ENCODE measurements around the gene TBR1. TPM values are rescaled to one million over a fixed set of nuclear protein-coding genes. Genes with fewer than 3 reads are reported as not detected.

The TBR1 gene
- polyA plus RNA-seq, 1 donor, result not detected

DNA sequence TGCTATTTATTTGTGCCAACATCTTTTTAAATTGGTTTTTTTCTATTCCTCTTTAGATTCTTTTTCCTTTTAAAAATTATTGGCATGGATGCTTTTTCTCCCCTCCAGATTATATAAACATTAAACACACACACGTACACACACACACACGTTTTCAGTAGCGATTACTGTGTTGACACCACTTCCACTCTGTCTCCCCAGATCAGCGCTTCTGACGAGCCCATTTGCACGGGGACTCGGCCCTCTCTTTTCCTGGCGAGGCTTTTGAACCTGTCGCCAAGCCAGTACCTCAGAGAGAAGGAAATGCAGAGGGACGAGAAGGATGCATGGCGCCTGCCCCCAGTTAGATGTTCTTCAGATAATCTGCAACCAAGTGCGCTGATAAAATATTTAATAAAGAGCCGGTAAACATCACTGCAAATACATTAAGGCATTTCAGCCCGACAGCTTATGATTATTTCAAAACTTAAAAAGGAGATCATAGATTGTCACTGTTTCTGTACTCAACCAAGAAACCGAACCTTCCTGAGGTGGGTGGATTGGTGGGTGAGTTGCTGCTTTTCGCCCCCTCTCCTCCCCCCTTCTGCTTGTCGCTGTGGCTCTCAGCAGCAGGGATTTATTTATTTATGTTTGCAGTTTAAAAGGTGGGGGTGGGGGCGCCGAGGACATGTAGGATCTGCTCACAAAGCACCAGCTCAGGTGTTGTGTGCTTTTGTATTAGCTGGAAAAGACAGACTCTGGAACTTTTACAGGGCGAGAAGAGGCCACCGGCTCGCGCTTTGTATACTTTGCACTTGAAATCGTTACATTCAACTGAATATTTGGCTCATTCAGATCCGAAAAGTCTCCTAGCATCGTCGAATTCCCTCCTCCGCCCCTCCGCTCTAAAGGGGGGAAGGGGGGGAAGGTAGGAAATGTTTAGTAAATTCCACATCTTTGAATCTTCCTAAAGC, 787 bp upstream of the TBR1 start:
- DNase-seq (ENCODE audit: low read depth), result no peak

DNA sequence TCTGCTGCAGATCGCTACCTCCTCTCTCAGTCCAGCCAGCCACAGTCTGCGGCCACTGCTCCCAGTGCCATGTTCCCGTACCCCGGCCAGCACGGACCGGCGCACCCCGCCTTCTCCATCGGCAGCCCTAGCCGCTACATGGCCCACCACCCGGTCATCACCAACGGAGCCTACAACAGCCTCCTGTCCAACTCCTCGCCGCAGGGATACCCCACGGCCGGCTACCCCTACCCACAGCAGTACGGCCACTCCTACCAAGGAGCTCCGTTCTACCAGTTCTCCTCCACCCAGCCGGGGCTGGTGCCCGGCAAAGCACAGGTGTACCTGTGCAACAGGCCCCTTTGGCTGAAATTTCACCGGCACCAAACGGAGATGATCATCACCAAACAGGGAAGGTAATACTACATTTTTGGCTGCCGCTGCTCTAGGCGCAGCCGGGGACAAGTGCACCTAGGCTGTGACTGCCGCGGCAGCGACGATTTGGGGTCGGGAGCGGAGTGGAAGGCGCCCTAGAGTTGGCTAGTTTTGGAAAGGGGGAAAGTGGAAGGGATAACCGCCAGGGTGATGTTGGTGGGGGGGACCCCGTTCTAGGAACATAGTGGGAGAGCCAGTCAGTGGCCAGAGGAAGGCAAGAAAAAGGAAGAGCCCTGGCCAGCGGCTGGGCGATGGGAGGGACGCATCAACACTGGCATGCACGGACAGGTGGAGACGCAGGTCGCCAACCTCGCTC, 776 bp downstream of the TBR1 start:
- DNase-seq (ENCODE audit: low read depth), result no peak

DNA sequence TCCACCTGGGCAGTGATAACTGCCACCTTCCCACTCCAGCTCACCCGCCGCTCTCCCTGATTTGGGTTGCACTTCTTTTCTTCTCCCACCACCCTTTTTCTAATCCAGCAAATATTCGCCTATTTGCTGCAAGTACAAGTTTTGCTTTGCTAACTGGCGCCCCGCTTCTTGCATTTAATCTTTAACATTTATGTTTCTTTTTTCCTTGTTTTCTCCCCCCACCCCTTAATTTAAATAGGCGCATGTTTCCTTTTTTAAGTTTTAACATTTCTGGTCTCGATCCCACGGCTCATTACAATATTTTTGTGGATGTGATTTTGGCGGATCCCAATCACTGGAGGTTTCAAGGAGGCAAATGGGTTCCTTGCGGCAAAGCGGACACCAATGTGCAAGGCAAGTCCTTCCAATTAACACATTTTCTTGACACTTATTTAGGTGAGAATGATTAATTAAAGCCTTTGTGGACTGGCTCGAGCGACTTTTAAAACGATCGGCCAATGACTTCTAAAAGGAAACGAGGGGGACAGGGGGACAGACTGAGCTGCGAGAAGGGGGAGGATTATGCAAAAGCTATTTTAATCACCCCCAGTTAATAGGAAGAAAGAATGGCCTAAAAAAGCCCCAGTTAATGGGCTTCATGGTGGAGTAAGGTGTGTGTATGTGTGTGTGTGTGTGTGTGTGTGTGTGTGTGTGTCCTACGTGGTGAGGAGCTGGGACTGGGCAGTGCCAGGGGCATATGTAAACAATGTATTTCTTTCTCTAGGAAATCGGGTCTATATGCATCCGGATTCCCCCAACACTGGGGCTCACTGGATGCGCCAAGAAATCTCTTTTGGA, 1.6 kb downstream of the TBR1 start:
- DNase-seq (ENCODE audit: low read depth), result no peak

DNA sequence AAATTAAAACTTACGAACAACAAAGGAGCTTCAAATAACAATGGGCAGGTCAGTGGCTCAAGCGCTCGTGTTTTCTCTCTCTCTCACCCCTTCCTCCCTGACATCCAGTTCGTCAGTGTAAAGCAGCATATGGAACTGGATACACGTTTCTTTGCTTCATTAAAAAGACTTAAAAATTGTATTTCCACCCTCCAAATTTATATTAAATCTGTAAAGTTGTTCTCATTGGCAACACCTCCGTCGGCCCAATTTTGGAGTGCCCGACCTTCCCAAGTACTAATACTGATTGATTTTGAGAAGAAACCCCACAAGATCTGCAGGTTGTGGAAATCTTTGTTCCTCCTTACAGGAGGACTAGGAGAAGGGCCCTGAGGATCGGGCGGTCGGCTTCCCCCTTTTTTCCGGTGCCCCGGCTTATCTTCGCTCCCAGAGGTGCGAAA, 2.2 kb downstream of the TBR1 start:
- no peak for DNase-seq (ENCODE audit: low read depth)

DNA sequence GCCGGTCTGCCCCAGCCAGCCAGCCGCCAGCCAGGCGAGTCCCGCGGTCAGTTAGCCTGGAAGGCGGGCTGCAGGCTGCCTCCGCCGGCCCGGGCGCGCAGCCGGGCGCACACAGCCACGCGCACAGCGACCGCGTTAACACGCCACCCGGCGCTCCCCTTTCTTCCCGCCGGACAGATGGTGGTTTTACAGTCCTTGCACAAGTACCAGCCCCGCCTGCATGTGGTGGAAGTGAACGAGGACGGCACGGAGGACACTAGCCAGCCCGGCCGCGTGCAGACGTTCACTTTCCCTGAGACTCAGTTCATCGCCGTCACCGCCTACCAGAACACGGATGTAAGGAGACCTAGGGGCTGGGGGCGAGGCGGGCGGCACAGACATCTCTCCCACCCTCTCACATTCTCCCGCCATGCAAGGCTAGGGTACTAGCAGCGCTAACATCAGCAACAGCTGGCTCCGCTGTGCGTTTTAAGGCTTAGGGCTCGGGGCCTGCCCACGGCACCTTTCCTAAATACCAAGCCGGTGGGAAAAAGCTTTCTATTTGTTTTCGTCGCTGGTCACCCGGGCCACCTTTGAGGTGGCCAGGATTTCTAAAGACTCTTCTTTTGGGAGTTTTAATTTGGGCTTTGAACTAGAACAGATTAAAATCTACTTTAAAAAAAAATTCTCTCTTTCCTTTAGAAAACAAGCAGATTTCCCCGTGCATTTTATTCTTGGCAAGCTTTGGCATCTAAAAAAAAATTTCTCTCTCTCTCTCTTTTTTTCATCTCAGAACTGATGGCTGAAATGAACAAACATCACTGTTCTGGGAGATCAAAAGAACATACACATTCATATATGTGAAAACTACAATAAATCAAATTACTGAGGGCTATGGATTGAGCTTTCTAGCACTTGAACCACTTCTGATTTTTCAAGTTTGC, 2.9 kb downstream of the TBR1 start:
- DNase-seq (ENCODE audit: low read depth), result no peak

DNA sequence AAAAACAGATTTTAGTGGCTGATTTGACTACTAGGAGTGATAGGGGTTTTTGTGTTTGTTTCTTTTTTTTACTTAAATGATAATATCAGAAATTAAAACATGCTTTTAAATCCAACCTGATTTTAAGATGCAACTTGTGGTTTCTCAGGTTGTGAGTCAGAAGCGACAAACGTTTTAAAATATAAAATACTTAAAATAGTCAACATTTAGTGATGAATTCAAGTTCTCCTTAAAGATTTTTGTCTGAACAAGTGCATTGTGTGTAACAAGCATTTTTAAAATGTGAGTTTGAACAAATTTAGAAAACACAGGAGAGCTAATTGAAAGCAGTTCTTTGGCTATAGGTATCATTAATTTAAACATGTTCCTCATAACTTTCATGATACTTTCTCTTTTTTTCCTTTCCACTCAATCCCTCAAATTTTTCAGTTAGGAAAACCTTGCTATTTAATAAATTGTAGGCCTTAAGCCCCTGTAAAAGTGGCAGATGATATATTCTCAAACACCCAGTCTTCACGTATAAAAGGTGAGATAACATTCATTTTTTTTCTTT, 3.6 kb downstream of the TBR1 start:
- no peak for DNase-seq (ENCODE audit: low read depth)

DNA sequence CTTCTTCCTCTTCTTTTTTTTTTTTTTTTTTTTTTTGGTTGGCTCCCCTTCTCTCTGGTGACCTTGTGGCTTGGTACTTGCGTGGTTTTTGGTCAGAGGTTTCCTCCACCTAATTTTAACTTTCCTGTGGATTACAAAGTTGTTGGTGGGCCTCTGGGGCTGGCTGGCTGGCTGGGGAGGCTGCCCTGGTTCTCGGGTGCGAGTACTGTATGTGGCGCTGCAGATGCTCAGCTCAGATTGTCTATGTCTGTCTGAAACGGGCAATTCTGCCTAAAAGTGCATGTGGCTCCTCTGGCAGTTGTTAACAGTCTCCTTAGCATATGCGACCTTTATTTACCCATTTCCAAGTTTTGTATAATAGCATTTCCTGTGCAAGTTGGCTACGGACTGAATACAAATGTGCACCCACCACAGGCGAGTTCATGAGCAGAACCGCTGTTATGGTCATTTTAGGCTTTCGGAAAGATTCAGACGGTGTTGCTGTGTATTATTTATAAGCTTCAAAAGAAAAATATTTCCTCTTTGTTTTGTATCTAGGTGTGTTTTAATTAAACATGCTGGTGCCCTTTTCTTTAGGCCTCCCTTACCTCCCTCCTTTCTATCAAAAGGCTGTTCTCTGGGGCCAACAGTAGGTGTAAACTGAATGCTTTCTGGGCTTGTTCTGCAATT, 4.4 kb downstream of the TBR1 start:
- DNase-seq (ENCODE audit: low read depth), result no peak

DNA sequence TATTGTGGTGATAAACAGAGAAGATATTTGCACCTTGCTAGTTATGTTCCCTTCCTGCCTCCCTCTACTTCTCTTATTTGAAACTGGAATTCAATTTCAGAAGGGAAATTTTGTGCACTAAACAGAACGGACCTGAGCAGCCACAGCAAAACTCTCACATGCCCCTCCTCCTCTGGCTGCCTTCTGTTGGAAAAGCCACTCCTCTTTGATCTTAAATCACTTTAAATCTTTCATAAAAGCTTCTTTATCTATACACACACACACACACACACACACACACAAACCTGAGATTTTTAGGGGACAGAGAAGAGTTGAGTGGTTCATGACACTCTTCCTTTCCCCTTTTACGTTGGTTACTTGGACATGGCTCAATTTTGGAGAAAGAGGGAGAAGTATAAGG, 5.6 kb downstream of the TBR1 start:
- DNase-seq (ENCODE audit: low read depth), result no peak

DNA sequence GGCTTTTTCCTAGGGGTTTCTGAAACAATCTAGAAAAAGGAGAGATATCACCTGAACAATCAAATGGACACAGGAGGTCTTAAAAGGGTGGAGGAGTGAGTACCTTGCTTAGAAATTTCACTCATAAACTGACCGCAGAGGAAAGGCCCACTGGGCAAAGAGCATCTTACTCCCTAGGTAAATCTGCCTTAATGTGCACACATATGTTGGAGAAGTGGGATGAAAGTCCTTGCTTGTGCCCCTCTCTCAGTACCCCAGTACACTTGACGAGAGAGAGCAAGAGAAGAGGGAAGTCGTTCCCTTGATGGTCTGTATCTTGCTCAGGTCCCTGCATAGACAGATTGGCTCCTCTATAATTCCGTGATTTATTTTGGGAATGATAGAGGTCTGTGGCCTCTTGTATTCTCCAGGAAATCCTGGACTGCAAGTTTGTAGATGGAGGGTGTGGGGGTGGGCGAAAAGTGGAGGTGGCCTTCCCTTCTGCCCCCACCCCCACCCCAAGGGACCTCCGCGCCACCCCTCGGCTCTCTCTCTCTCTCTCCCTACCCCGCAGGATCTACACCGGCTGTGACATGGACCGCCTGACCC, 6.8 kb downstream of the TBR1 start:
- DNase-seq (ENCODE audit: low read depth), result no peak

DNA sequence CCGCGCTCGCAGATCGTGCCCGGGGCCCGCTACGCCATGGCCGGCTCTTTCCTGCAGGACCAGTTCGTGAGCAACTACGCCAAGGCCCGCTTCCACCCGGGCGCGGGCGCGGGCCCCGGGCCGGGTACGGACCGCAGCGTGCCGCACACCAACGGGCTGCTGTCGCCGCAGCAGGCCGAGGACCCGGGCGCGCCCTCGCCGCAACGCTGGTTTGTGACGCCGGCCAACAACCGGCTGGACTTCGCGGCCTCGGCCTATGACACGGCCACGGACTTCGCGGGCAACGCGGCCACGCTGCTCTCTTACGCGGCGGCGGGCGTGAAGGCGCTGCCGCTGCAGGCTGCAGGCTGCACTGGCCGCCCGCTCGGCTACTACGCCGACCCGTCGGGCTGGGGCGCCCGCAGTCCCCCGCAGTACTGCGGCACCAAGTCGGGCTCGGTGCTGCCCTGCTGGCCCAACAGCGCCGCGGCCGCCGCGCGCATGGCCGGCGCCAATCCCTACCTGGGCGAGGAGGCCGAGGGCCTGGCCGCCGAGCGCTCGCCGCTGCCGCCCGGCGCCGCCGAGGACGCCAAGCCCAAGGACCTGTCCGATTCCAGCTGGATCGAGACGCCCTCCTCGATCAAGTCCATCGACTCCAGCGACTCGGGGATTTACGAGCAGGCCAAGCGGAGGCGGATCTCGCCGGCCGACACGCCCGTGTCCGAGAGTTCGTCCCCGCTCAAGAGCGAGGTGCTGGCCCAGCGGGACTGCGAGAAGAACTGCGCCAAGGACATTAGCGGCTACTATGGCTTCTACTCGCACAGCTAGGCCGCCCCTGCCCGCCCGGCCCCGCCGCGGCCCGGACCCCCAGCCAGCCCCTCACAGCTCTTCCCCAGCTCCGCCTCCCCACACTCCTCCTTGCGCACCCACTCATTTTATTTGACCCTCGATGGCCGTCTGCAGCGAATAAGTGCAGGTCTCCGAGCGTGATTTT, 7.6 kb downstream of the TBR1 start:
- no peak for DNase-seq (ENCODE audit: low read depth)

DNA sequence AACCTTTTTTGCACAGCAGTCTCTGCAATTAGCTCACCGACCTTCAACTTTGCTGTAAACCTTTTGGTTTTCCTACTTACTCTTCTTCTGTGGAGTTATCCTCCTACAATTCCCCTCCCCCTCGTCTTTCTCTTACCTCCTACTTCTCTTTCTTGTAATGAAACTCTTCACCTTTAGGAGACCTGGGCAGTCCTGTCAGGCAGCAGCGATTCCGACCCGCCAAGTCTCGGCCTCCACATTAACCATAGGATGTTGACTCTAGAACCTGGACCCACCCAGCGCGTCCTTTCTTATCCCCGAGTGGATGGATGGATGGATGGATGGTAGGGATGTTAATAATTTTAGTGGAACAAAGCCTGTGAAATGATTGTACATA, 8.3 kb downstream of the TBR1 start:
- DNase-seq (ENCODE audit: low read depth), result no peak

DNA sequence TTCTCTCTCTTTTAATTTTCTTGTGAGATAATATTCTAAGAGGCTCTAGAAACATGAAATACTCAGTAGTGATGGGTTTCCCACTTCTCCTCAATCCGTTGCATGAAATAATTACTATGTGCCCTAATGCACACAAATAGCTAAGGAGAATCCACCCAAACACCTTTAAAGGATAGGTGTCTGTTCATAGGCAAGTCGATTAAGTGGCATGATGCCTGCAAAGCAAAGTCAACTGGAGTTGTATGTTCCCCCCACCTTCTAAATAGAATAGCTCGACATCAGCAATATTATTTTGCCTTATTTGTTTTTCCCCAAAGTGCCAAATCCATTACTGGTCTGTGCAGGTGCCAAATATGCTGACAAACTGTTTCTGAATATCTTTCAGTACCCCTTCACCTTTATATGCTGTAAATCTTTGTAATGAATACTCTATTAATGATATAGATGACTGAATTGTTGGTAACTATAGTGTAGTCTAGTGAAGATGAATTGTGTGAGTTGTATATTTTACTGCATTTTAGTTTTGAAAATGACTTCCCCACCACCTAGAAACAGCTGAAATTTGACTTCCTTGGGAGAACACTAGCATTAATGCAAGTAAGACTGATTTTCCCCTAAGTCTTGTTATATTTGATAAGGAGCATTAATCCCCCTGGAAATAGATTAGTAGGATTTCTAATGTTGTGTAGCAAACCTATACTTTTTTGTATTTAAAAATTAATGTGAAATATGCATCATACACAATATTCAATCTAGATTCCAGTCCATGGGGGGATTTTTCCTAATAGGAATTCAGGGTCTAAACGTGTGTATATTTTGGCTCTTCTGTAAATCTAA, 9.0 kb downstream of the TBR1 start:
- no peak for DNase-seq (ENCODE audit: low read depth)

DNA sequence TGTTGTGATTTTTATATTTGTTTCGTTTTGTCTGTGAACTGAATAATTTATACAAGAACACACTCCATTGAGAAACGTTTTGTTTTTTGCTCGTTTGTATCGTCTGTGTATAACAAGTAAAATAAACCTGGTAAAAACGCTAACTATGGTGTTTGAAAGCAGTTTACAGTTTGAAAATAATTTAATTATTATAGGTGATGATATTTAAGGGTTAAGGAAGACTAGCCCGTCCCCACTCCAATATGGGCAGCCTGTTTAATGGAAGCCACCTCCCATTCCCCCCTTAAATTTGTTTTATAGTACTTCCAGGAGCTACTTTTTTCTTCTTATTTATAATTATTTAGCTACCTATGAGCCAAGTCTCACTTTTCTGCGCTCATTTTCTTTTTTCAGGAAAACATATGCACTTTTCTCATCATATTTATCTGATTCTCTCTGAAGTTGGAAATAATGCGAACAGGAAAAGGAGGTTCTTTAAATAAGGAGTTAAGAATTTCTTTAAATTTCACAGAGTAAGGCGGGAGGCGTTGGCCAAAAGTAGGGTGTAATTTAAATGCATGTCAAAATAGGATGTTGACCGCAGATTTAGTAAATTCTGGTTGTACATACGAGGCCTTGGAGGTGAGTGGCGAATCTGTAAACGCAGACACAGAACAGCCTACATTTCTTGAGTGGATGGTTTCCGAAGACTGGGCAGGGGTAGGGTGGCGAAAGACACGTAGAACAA, 9.8 kb downstream of the TBR1 start:
- no peak for DNase-seq (ENCODE audit: low read depth)

DNA sequence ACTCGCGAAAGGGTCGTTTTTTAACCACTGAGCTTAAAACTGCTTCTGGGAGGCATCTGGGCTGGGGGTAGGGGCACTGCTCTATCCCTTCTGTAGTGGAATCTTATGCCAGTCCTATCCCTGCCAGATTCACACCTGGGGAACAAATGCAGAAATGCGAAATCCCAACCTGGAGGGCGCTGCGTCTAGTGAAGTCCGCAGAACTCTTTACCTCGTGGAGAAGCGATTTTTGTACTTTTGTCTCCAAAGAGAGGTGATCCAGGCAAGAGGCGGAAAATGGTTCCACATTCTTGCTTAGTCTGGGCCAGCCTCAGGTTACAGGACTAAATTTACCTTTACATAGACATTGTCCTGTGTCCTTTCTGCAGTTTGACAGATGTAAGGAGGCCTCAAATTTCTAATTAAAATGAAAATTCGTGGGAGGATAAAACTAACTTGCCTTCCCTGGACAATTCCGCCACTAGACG, 10.4 kb downstream of the TBR1 start:
- DNase-seq (ENCODE audit: low read depth), result no peak

DNA sequence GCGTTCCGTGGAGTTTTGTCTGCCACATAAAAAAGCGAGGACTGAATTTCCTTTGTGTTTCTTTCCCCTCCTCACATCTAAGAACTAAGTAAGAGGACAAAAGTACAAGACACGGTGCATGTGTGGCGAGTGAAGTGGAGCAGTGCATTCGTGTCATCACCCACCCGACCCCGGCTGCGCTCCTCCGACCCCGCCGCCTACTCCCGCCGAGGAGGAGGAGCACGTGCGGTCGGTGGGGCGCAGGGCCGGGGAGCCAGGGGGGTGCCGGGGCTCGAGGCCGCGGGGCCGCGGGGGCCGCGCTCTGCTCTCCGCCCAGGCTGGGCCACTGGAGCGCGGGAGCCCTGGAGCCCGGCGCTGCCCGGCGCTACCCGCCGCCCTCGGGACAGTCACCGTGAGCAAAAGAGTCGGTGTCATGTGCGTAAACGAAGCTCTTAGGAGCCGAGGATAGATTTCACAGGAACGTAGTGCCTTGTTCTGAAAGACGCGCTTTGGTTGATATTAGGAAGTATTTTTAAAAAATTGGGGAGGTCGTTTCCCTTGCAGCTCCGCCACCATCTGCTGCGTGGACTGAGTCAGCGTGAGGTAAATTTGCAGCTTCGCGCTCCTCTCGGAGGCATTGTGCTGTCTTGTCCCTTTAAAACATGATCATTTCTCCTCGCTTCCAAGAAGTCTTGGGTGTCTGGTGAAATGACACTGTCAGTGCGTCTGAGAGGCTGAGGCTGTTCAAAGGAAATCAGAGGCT, 11.0 kb downstream of the TBR1 start:
- no peak for DNase-seq (ENCODE audit: low read depth)

Data from forelimb muscle (tissue), 1 donor.